Stimulated activated CD4-positive, alpha-beta T cell treated with anti-CD3 and anti-CD28 coated beads, Interleukin-4, amount 100 ng/mL, for 48 hours (primary cell): ENCODE data around the gene PACS1.
A peak's percentile ranks its signal among the peaks of the same experiment; 100 is the strongest.

ENCODE experiments used
- DNase-seq, 2 donors: peaks; one replicate each; pipeline ENCODE4 v3.0.0-alpha.2; 2020; ENCODE audit warnings: low read depth in 2 of 2

The PACS1 gene

DNA sequence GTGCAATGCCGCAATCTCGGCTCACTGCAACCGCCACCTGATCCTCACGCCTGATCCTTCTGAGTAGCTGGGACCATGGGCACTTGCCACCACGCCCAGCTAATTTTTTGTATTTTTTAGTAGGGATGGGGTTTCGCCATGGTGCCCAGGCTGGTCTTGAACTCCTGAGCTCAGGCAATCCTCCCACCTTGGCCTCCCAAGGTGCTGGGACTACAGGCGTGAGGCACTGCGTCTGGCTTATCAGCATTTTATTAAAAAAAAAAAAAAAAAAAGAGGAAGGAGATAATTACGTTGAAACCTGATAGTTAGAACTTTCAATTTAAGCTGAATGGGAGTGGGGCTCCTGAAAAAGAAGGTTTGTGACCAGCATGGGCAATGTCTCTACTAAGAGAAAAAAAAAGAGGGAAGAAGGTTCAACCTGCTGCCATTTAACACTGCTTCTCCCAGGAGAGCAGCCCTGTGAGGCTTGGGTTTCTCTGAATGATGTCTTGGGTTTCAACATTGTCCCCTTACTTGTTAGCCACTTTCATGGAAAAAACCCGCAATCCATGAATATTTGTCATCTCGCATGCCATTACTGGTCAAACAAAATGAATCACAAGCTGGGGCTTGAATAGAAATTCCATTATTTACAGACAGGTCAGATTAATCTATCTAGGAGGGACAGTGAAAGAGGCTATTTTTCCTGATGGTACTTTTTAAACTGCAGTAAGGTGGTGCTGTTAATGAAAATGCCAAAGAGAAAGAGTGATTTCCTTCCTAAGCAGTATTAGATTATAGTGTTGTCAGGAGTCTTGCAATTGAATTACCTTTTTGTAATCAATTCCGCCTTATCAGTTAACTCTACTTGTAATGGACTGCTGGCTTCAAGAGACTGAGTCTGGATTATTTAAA lies 72.5 kb downstream of the PACS1 start:
- DNase-seq: no peak

DNA sequence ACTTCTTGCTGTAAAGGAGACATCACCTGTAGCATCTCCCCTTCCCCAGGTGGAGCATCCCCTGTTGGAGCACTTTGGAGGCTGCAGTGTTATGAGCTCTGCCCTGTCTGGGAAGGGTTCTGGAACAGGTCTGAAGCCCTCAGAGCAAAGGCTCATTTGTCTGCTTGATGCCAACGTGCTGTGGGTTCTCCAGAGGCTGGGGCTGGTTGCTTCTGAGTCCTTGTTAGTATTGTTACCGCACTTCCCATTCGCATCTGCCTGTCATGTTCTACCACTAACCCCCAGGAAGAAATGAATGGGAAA lies 73.1 kb downstream of the PACS1 start:
- no peak for DNase-seq

DNA sequence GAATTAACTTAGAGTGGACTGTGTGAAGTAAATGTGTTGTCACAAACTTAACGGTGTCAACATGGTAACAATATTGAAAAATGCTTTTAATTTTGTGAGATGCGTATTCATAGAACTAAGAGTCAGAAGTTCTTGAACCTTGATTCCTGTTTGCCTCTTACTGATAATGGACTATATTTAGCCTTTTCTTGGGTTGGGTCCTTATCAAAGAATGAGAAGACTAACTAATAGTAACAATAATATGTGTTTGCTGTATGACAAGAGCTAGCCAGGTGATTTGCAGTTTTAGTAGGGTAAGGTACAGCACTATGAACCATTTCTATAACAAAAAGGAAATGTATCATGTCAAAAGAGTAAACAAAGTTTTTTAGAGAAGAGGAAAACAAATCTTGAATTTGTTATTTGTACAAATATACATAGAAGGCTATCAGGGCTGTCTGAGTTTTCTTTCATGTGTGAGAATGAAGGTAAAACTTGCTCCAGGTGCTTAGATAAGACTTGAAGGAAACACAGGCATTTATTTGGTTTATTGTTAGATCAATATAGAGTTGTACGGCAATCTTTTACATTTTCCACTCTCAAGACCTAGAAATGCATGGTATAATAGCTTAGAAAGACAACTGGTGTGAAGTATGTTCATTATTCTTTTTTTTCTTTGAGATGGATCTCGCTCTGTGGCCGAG lies 74.1 kb downstream of the PACS1 start:
- no peak for DNase-seq

DNA sequence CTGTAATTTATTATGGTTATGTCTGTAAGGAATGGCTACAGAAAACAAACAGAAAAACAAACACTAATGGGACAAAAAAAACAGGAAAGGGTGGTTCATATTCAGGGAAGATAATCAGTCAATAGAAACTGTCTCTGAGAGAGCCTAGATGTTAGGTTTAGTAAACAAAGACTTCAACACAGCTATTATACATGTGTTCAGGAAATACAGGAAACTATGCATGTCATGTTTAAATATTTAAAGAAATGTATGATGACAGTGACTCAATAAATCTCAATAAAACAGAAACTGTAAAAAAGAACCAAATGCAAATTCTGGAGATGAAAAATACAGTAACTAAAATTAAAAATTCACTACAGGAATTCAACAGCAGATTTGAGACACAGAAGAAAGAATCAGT lies 76.0 kb downstream of the PACS1 start:
- no peak for DNase-seq

DNA sequence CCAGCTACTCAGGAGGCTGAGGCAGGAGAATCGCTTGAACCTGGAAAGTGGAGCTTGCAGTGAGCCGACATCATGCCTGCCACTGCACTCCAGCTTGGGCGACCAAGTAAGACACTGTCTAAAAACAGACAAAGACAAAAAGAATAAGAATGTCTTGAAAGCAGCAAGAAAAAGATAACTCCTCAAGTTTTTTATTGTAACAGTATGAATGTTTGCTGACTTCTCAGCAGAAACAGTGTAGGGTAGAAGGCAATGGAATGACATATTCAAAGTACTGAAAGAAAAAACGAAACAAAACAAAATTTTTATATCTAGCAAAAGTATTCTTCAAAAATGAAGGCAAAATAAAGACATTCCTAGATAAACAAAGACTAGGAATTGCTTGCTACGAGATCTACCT lies 76.9 kb downstream of the PACS1 start:
- DNase-seq: no peak

GRCh38 chr11:66150140-66150539 lies 80.1 kb downstream of the PACS1 start:
- DNase-seq: no peak

DNA sequence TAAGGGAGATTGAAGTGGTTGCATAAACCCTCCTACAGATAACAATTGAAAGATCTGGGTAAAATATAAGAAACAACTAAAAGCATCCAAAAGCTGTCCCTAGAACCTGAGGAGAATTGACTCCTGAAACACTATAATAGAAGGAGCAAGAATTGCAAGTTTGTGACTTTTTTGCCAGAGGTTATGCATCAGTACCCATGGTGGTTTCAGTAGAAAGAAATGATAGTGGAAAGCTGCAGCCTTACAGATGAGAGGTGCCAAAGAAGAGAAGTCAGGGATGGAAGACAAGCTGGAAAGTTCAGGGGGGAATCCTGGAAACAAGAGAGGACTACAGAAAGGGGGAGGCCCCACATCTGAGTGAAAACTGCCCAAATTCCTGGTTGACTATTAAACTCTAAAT lies 80.7 kb downstream of the PACS1 start:
- DNase-seq: no peak

- no peak for DNase-seq
Measured at GRCh38 chr11:66151273-66151672, 81.2 kb downstream of the PACS1 start.

DNA sequence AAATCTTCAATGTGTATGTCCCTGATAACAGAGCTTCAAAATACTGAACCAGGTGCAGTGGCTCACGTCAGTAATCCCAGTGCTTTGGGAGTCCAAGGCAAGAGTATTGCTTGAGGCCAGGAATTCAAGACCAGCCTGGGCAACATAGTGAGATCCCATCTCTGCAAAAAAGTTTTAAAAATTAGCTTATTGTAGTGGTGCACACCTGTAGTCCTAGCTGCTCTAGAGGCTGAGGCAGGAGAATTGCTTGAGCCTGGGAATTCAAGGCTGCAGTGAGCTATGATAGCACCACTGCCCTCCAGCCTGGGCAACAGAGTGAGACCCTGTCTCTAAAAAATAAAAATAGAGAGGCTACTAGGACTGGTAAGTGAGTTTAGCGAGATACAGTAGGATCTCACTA lies 84.0 kb downstream of the PACS1 start:
- DNase-seq: no peak

DNA sequence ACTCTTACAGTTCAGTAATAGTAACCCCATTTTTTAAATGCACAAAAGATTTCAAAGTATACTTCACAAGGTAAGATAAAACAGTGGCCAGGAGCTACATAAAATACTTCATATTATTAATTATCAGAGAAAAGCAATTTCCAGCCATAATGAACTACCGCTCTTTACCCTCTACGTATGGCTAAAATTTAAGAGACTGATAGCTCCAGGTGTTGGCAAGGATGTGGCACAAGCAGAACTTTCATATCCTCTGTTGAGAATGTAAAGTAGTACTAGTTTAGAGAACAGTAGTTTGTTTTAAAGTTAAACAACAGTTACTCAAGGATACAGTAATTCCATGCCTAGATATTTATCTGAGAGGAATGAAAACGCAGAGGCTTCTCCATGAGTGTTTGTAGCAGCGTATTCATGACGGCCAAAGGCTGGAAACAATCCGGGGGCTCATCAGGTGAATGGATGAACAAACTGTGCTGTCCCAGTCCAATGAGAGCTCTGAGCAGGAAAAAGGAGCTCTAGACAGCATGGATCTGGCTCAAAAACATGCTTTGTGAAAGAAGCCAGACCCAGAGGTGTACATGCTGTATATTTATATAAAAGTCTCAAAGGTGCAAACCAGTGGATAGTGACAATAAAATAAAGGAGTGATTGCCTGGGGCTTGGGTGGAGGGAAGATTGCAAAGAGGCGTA lies 85.5 kb downstream of the PACS1 start:
- no peak for DNase-seq

- no peak for DNase-seq
Measured at GRCh38 chr11:66157182-66157864, 87.3 kb downstream of the PACS1 start.

GRCh38 chr11:66158156-66158555 lies 88.1 kb downstream of the PACS1 start:
- DNase-seq: no peak

DNA sequence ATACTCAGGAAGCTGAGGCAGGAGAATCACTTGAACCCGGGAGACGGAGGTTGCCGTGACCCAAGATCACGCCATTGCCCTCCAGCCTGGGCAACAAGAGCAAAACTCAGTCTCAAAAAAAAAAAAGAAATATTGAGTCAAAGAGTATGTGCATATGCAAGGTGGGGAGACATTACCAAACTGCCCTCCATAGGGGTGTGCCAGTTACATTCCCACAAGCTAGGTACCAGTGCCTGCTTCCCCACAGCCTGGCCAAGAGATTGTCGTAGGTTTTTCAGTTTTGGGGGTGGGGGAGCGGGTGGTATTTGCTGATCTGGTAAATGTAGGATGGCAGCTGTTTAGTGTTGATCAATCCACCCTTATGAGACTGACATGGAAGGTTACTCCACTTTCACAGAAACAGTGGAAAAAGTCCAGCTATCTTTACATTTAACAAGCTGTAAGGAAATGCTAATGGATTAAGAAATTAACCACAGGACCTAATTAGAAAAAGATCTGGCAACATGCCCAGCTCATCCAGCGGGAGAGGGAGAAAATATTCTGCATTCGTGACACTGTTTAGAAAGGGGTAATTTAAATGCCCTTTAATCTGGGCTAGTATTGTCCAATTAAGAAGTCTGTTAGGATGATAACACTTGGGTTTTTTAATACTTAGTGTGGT lies 89.4 kb downstream of the PACS1 start:
- DNase-seq: no peak

GRCh38 chr11:66160709-66161108 lies 90.6 kb downstream of the PACS1 start:
- no peak for DNase-seq

GRCh38 chr11:66168289-66168688 lies 98.2 kb downstream of the PACS1 start:
- DNase-seq: no peak

DNA sequence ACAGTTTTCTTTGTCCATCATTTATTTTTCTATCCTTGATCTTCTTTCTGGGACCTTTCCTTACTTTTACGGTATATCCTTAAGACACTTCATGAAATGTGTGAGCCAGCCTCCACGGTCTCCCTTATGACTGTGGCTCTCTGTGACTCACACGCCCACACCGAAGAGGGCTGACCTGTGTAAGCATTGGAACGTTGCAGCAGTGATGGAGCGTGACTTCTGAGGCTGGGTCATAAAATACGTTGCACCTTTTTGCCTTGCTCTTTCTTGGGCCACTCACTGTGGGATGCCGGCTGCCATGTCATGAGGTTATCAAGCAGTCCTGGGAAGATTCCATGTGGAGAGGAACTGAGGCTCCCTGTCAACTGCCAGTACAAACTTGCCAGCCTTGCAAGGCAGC lies 102.1 kb downstream of the PACS1 start:
- peak; percentile 32 to 33 for DNase-seq

DNA sequence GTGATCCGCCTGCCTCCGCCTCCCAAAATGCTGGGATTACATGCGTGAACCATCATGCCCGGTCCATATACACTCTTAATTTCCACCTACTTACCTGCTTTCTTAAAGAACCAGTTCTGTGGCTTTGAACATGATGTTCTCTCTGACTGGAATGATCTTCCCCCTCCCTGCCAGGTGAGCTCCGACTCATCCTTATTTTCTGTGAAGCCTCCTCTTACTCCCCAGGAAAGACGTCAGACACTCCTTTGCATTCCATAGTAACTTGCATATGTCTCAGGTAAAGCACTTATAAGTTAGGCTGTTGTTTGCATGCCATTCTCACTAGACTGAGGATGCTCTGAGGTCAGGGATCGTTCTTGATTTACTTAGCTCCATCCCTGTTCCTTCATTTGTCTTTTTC lies 106.6 kb downstream of the PACS1 start:
- DNase-seq: no peak

DNA sequence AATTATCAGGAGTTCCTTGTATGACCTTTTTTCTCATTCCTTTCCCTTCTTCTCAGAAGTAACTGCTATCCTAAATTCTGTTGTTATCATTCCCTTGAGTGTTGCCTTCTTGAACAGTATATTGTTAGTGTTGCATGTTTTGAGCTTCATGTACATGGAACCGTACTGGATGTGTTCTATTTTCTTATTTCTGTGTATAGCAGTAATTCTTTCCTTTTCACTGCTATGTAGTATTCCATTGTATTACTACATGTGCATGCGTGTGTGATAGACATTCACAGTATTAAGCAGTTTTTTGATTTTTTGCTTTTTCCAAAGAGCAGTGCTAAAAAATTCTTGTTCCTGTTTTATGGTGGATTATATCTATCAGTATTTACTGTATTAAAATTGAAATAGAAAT lies 108.1 kb downstream of the PACS1 start:
- no peak for DNase-seq

- no peak for DNase-seq
Measured at GRCh38 chr11:66178871-66179270, 108.8 kb downstream of the PACS1 start.

DNA sequence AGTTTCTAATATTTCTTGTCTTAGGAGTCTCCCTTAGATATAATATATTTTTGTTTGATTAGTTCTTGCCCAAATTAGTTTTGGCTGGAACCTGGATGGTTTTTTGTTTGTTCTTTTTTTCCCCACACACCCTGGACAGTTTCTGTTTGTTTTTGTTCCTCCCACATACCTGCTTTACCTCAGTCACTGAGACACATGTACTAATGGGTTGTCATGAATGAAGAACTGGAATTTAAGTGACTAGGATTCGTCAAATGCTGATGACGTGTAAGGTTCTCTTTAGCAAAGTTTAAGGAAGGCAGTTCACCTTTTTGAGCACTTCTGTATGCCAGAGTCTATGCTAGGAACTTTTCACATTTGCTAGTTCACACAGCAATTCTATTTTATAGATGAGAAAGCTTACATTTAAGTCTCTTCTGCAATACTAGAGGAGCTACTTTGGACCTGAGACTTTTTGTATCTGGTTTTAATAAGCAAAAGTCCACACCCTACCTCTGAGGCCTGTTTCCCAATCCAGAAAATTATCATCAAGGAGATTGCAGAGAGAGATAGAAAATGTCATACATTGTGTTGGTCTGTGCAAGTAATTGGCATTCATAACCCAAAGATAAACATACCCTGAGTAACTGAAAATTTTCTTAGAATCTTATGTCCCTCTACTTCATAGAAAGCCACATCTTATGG lies 111.7 kb downstream of the PACS1 start:
- DNase-seq: no peak

- DNase-seq: no peak
Measured at GRCh38 chr11:66183494-66184048, 113.5 kb downstream of the PACS1 start.
